NCI-H82 (cell line): ENCODE results near the gene GRAMD1B.
"Not testable (repeated sequence)": the region's sequence is repeated elsewhere in the genome, so short reads cannot be mapped to it uniquely, and the experiment has no call there.

Experiments used
- DNase-seq: peaks from one replicate; lab custom pipeline; 2025; lab: John Stamatoyannopoulos, UW

GRAMD1B gene

GRCh38 chr11:123640677-123641494, 210.8 kb downstream of the GRAMD1B start:
- peak; percentile 66 for DNase-seq

GRCh38 chr11:123641495-123641840, 211.4 kb downstream of the GRAMD1B start:
- no peak for DNase-seq

GRCh38 chr11:123642435-123642834, 212.4 kb downstream of the GRAMD1B start:
- DNase-seq: no peak

- peak; percentile 86 for DNase-seq
Measured at GRCh38 chr11:123645286-123645975, 215.4 kb downstream of the GRAMD1B start.

- no peak for DNase-seq
Measured at GRCh38 chr11:123650901-123651300, 220.8 kb downstream of the GRAMD1B start.

GRCh38 chr11:123652599-123652998, 222.5 kb downstream of the GRAMD1B start:
- DNase-seq: no peak

GRCh38 chr11:123653483-123653826, 223.4 kb downstream of the GRAMD1B start:
- DNase-seq: no peak

- peak; percentile 79 for DNase-seq
Measured at GRCh38 chr11:123653827-123654565, 223.9 kb downstream of the GRAMD1B start.

GRCh38 chr11:123654566-123655081, 224.6 kb downstream of the GRAMD1B start, which contains the start of gene SCN3B:
Gene SCN3B (minus strand): TSS chr11:123654624. CDS start chr11:123653801, 823 bp downstream.
- peak; percentile 94 for DNase-seq

GRCh38 chr11:123659311-123659710, 229.2 kb downstream of the GRAMD1B start:
- no peak for DNase-seq

GRCh38 chr11:123659965-123660364, 229.9 kb downstream of the GRAMD1B start:
- not testable (repeated sequence) for DNase-seq

GRCh38 chr11:123665306-123665705, 235.2 kb downstream of the GRAMD1B start:
- no peak for DNase-seq

- DNase-seq: no peak
Measured at GRCh38 chr11:123670081-123670480, 240.0 kb downstream of the GRAMD1B start.

GRCh38 chr11:123671534-123671933, 241.5 kb downstream of the GRAMD1B start:
- DNase-seq: no peak

GRCh38 chr11:123672568-123672967, 242.5 kb downstream of the GRAMD1B start:
- peak; percentile 14 for DNase-seq

- DNase-seq: no peak
Measured at GRCh38 chr11:123674297-123674696, 244.2 kb downstream of the GRAMD1B start.
